ENCODE measurements around the gene MRPL1.

GRCh38 chr4:77821775-77822174 lies 40.9 kb upstream of the MRPL1 start:
- TF ChIP-seq CTCF (IDR thresholded peaks at IDR 0.05 in 2 of 3, conservative IDR thresholded peaks at IDR 0.05 in 1 of 3; ENCODE audit: insufficient read depth in 2 of 3, low read depth in 1 of 3, low read length in 3 of 3) (no peak), TAF1 (IDR thresholded peaks at IDR 0.05; ENCODE audit: control insufficient read depth, extremely low read depth, insufficient read depth, low read length, severe bottlenecking) (no peak), NFRKB (IDR thresholded peaks at IDR 0.05; ENCODE audit: low read depth) (no peak), CBFB (CRISPR knock-in tag; IDR thresholded peaks at IDR 0.05) (no peak), FOXJ2 (tag; IDR thresholded peaks at IDR 0.05) (no peak), POLR2A (conservative IDR thresholded peaks at IDR 0.05) (no peak), SP1 (CRISPR knock-in tag; IDR thresholded peaks at IDR 0.05) (no peak), ZNF274 (IDR thresholded peaks at IDR 0.05; ENCODE audit: borderline replicate concordance, low read depth, low read length) (no peak), NFYB (IDR thresholded peaks at IDR 0.05; ENCODE audit: extremely low read depth, insufficient read length) (no peak), ZNF217 (CRISPR knock-in tag; IDR thresholded peaks at IDR 0.05) (no peak), KDM1A (IDR thresholded peaks at IDR 0.05) (no peak), RBBP5 (IDR thresholded peaks at IDR 0.05; ENCODE audit: borderline replicate concordance, insufficient read depth, low read length, poor library complexity, severe bottlenecking) (no peak)

Measured in K562 (cell line).